CD4-positive, CD25-positive, alpha-beta regulatory T cell (primary cell): ENCODE measurements around the gene ARHGEF28. TPM values are rescaled to one million over a fixed set of nuclear protein-coding genes. Genes with fewer than 3 reads are reported as not detected.

Source experiments
- ATAC-seq, 2 donors: fragments of 150-1000 bp; cut with Tn5 transposase; one replicate each; pipeline ENCODE4 v1.10.0; 2021; ENCODE audit warnings: low read depth in 2 of 2, moderate number of reproducible peaks in 2 of 2, moderate library complexity in 1 of 2
- DNase-seq, 3 donors: peaks; one replicate each; pipeline versions ENCODE4 v3.0.0 to v3.0.0-alpha.2; 2012 to 2022; ENCODE audit warnings: mixed read lengths in 1 of 3
- H3K27ac ChIP-seq: one replicate; pipeline ENCODE4 v1.7.0; 2013; ENCODE audit warnings: mild to moderate bottlenecking, low read length; ENCODE audit not compliant: insufficient read depth, poor library complexity, severe bottlenecking
- H3K27me3 ChIP-seq: one replicate; pipeline ENCODE4 v1.7.0; 2013; ENCODE audit warnings: low read length; ENCODE audit not compliant: control insufficient read depth, insufficient read depth
- H3K36me3 ChIP-seq: one replicate; pipeline ENCODE4 v1.7.0; 2013; ENCODE audit warnings: mild to moderate bottlenecking, low read length, moderate library complexity; ENCODE audit not compliant: control insufficient read depth, insufficient read depth
- H3K4me1 ChIP-seq: 2 replicates; pipeline ENCODE4 v1.7.0; 2013; ENCODE audit warnings: mild to moderate bottlenecking, low read length; ENCODE audit not compliant: insufficient read depth, control insufficient read depth, poor library complexity, severe bottlenecking
- H3K4me3 ChIP-seq: one replicate; pipeline ENCODE4 v1.7.0; 2013; ENCODE audit warnings: low read depth, mild to moderate bottlenecking, low read length, moderate library complexity
- H3K9me3 ChIP-seq, 2 experiments: 1 replicate in 1 of 2; 2 replicates in 1 of 2; pipeline ENCODE4 v1.7.0; 2013; ENCODE audit warnings: low read length in 2 of 2, mild to moderate bottlenecking in 1 of 2, moderate library complexity in 1 of 2; ENCODE audit not compliant: control insufficient read depth in 2 of 2
- H3K27ac Mint-ChIP-seq, 3 donors: one replicate each; pipeline ENCODE4 v1.8.0; 2020 to 2022; ENCODE audit warnings: mild to moderate bottlenecking in 3 of 3, mixed read lengths in 3 of 3, moderate library complexity in 2 of 3
- H3K27me3 Mint-ChIP-seq: one replicate; pipeline ENCODE4 v1.8.0; 2022; ENCODE audit warnings: mild to moderate bottlenecking, mixed read lengths
- H3K36me3 Mint-ChIP-seq: one replicate; pipeline ENCODE4 v1.8.0; 2020; ENCODE audit warnings: mixed read lengths
- H3K4me1 Mint-ChIP-seq, 4 donors: one replicate each; pipeline ENCODE4 v1.8.0; 2020 to 2022; ENCODE audit warnings: mixed read lengths in 4 of 4, mild to moderate bottlenecking in 1 of 4
- H3K4me3 Mint-ChIP-seq, 4 donors: one replicate each; pipeline ENCODE4 v1.8.0; 2020 to 2022; ENCODE audit warnings: mild to moderate bottlenecking in 4 of 4, mixed read lengths in 4 of 4, moderate library complexity in 3 of 4
- H3K9me3 Mint-ChIP-seq, 7 donors: one replicate each; pipeline ENCODE4 v1.8.0; 2020 to 2022; ENCODE audit warnings: mixed read lengths in 7 of 7, mild to moderate bottlenecking in 3 of 7, moderate library complexity in 2 of 7
- polyA plus RNA-seq, 4 donors: library from polyadenylated mRNA; unstranded; fragments of 300-500 nt; fragmentation: Illumina TruSeq; gene quantifications; one replicate each; pipeline ENCODE4 v1.2.3, GENCODE V29; 2021
- total RNA-seq: library from RNA; stranded (reverse); gene quantifications from one replicate; pipeline ENCODE4 v1.2.3, GENCODE V29; 2022

ARHGEF28 gene
- total and polyA plus RNA-seq, 5 donors from 2014 or later: not detected

DNA sequence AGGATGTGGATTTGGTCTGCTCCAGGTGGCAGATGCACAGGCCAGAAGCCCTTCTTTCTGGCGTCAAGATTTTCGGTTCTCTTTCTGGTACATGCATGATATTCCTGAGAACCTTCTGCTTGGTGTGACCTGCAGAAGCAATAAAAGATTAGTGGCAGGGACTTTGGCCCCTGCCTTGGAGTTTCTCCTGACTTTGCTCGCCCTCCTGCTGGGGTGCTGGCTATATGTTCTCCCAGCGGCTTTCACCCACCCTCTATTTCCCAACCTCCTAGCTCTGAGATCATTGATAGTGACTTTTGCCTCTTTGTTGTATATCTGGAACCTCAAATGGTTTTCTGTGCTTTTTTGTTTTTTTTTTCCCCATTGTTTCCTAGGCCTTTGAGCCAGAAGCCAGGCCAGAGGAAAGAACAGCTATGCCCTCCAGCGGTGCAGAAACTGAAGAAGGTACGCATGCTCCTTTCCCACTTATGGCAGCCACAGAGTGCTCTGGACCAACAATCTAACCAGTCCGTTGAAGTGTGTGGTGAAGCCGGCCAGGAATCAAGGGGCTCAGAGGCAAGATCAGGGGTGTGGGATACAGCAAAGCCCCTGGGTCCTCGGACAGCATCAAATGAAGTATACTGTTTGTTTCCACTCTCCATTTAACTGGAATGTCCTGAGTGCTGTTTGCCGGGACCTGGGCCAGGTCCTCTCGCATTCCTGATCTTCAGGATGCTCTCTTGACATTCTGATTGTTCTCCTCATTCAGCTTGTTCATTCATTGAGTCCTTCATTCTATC is 154.5 kb downstream of the ARHGEF28 start:
- Histone ChIP-seq H3K27me3 (no peaks in the 10 kb centered on the region), H3K27ac (no peak overlapping the region), H3K9me3 (no peaks in the 10 kb centered on the region), H3K4me1 (no peaks in the 10 kb centered on the region), H3K4me3 (no peak overlapping the region), H3K36me3 (no peaks in the 10 kb centered on the region)
- peaks cover 0 to 3% (median 0%) of the 10 kb centered on the region in 7 donors for H3K9me3 Mint-ChIP-seq
- no peaks in the 10 kb centered on the region for H3K36me3 Mint-ChIP-seq
- ATAC-seq (no peak), DNase-seq (no peak)
- H3K27ac Mint-ChIP-seq: no peak overlapping the region
- no peak overlapping the region for H3K4me3 Mint-ChIP-seq
- peaks cover 0 to 3% (median 0%) of the 10 kb centered on the region in 4 donors for H3K4me1 Mint-ChIP-seq
- peaks cover 5% of the 10 kb centered on the region for H3K27me3 Mint-ChIP-seq

DNA sequence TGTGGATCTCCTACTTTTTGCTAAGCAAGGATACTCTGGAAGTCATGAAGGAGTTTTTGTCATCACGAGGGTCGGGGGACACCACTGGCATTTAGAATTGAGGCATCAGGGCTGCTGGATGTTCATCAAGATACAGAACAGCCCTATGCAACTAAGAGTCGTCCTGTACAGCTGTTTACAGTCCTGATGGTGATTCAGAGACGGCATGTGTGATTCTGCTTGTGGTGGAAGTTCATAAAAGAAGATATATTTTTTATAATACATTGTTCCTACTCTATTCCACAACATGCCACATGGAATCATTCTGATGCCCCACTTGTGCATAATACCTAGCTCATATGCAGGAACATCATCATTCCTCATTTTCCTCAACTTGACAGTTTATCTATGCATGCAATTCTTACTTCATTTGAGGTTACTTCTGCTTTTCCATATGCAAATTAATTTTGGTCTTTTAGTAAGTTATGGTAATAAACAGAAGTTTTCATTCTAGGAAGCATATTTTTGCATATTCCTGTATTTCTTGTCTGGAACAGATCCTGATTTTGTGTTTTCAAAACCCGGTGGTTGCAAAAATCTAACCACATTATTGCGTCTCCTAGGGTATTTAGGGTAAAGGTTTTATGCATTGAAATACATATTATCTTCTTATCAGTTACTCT is 155.2 kb downstream of the ARHGEF28 start:
- Mint-ChIP-seq H3K27ac (no peak overlapping the region), H3K36me3 (no peaks in the 10 kb centered on the region), H3K27me3 (peaks cover 7% of the 10 kb centered on the region), H3K4me3 (no peak overlapping the region), H3K9me3 (peaks cover 0 to 3% (median 0%) of the 10 kb centered on the region in 7 donors), H3K4me1 (peaks cover 0 to 3% (median 0%) of the 10 kb centered on the region in 4 donors)
- Histone ChIP-seq H3K27me3 (no peaks in the 10 kb centered on the region), H3K27ac (no peak overlapping the region), H3K4me1 (no peaks in the 10 kb centered on the region), H3K36me3 (no peaks in the 10 kb centered on the region), H3K9me3 (no peaks in the 10 kb centered on the region), H3K4me3 (no peak overlapping the region)
- no peak for DNase-seq
- ATAC-seq: no peak

- peaks cover 0 to 2% (median 0%) of the 10 kb centered on the region in 7 donors for H3K9me3 Mint-ChIP-seq
- H3K9me3 ChIP-seq: no peaks in the 10 kb centered on the region
- H3K4me3 ChIP-seq: no peak overlapping the region
- peaks cover 0 to 3% (median 0%) of the 10 kb centered on the region in 4 donors for H3K4me1 Mint-ChIP-seq
- no peak overlapping the region for H3K4me3 Mint-ChIP-seq
- no peak overlapping the region for H3K27ac ChIP-seq
- no peak for DNase-seq
- H3K27me3 ChIP-seq: no peaks in the 10 kb centered on the region
- ATAC-seq: no peak
- peaks cover 14% of the 10 kb centered on the region for H3K27me3 Mint-ChIP-seq
- no peaks in the 10 kb centered on the region for H3K4me1 ChIP-seq
- no peaks in the 10 kb centered on the region for H3K36me3 Mint-ChIP-seq
- H3K36me3 ChIP-seq: no peaks in the 10 kb centered on the region
- no peak overlapping the region for H3K27ac Mint-ChIP-seq
Observed at GRCh38 chr5:73783828-73784227, 157.8 kb downstream of the ARHGEF28 start.

DNA sequence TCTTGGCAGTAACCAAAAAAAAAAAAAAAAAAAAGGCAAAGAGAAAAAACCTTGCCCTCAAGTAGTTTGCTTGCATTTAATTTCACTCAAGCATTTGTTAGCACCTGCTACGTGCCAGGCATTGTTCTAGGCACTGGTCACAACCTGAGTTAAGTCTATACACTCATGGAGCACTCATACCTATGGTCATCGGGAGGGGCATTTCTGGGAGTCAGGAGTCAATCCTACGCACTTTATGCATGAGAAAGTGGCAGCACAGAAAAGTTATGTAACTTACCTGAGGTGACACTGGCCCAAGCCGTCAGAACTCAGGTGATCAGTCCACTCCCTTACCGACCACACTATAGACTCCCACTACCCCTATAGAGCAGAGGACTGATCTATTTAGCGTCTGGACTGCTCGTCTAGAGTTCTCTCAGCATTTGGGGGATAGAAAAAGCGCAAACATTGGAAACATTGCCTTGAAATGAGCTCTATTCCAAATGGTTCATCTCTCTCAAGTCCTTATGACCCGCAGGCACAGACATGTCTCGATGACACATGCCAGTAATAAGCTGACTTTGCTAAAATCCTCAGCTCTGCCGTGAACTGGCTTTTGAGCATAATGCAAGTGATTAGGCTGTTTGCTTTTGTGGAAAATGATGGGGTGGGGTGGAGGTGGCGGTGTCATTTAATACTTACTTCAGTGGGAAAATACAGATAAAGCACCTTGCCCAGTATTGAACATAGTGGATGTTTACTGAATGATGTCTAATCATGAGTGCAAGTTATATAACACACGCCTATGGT is 160.2 kb downstream of the ARHGEF28 start:
- Mint-ChIP-seq H3K27ac (no peak overlapping the region), H3K27me3 (peaks cover 21% of the 10 kb centered on the region), H3K36me3 (no peaks in the 10 kb centered on the region), H3K4me1 (peaks cover 0 to 3% (median 0%) of the 10 kb centered on the region in 4 donors), H3K9me3 (peaks cover 0 to 2% (median 0%) of the 10 kb centered on the region in 7 donors), H3K4me3 (no peak overlapping the region)
- Histone ChIP-seq H3K9me3 (no peaks in the 10 kb centered on the region), H3K27me3 (no peaks in the 10 kb centered on the region), H3K4me3 (no peak overlapping the region), H3K27ac (no peak overlapping the region), H3K4me1 (no peaks in the 10 kb centered on the region), H3K36me3 (no peaks in the 10 kb centered on the region)
- ATAC-seq (no peak), DNase-seq (no peak)

GRCh38 chr5:73789851-73790281 is 163.9 kb downstream of the ARHGEF28 start:
- no peak overlapping the region for H3K4me3 ChIP-seq
- no peaks in the 10 kb centered on the region for H3K4me1 ChIP-seq
- H3K4me1 Mint-ChIP-seq: no peaks in the 10 kb centered on the region
- peaks cover 24% of the 10 kb centered on the region for H3K27me3 Mint-ChIP-seq
- DNase-seq (no peak), ATAC-seq (no peak)
- no peak overlapping the region for H3K27ac ChIP-seq
- no peak overlapping the region for H3K27ac Mint-ChIP-seq
- no peaks in the 10 kb centered on the region for H3K9me3 Mint-ChIP-seq
- peaks cover 2% of the 10 kb centered on the region for H3K27me3 ChIP-seq
- H3K9me3 ChIP-seq: no peaks in the 10 kb centered on the region
- H3K36me3 ChIP-seq: no peaks in the 10 kb centered on the region
- H3K36me3 Mint-ChIP-seq: no peaks in the 10 kb centered on the region
- H3K4me3 Mint-ChIP-seq: no peak overlapping the region

- H3K27me3 Mint-ChIP-seq: peaks cover 22% of the 10 kb centered on the region
- no peaks in the 10 kb centered on the region for H3K9me3 ChIP-seq
- no peaks in the 10 kb centered on the region for H3K4me1 ChIP-seq
- no peak overlapping the region for H3K27ac ChIP-seq
- H3K4me3 ChIP-seq: no peak overlapping the region
- DNase-seq: no peak
- H3K36me3 ChIP-seq: no peaks in the 10 kb centered on the region
- H3K36me3 Mint-ChIP-seq: no peaks in the 10 kb centered on the region
- no peaks in the 10 kb centered on the region for H3K4me1 Mint-ChIP-seq
- no peaks in the 10 kb centered on the region for H3K9me3 Mint-ChIP-seq
- no peak overlapping the region for H3K27ac Mint-ChIP-seq
- no peak overlapping the region for H3K4me3 Mint-ChIP-seq
- no peak for ATAC-seq
- peaks cover 2% of the 10 kb centered on the region for H3K27me3 ChIP-seq
Observed at GRCh38 chr5:73791389-73791788, 165.4 kb downstream of the ARHGEF28 start.

GRCh38 chr5:73792687-73793320 is 166.8 kb downstream of the ARHGEF28 start:
- peaks cover 2% of the 10 kb centered on the region for H3K27me3 ChIP-seq
- Mint-ChIP-seq H3K9me3 (no peaks in the 10 kb centered on the region), H3K27ac (no peak overlapping the region), H3K4me3 (no peak overlapping the region), H3K4me1 (no peaks in the 10 kb centered on the region), H3K36me3 (no peaks in the 10 kb centered on the region), H3K27me3 (peaks cover 20% of the 10 kb centered on the region)
- no peak overlapping the region for H3K4me3 ChIP-seq
- H3K9me3 ChIP-seq: no peaks in the 10 kb centered on the region
- no peaks in the 10 kb centered on the region for H3K4me1 ChIP-seq
- DNase-seq (peak; percentile 30 to 70 (median 46)), ATAC-seq (peak; percentile 60 to 63)
- no peak overlapping the region for H3K27ac ChIP-seq
- no peaks in the 10 kb centered on the region for H3K36me3 ChIP-seq
